ENCODE measurements around the gene GRID1.

Gene GRID1

DNA sequence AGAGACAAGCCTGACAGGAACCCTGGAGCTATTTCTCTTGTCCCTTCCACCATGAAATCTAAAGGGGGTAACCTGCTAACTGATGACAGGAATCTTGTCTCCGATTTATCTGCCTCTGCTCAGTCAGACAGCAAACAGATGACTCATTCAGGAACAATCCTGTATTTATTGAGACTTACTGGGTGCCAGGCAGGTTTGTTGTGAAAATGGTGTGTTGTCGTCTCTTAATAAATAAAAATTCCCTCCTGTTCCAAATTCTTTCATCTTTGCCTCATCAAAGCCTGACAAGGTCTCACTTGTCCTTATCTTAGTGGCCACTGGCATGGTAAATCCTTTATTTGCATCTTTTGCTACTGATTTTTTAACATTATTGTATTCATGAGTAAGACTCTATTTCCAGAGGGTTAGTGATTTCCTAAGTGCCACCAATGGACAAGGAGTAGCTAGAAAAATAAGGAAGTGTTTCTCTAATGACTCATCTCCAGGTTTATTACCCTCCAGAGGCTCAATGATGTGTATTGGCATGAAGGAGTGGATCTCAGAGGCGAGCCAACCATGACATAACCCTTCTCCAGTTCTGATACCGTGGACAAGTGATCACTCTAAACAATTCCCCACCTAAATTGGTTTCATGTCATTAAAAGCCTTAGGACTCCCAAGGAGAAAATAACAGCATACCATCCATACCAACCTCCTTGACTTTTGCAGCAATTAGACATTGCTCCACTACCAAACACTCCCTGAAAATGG lies 724.0 kb downstream of the GRID1 start:
- no peak for TF ChIP-seq CTCF (IDR thresholded peaks at IDR 0.05; ENCODE audit: insufficient read depth, low read depth, low read length, missing control alignments)
- no peak overlapping the region for H3K4me3 ChIP-seq (ENCODE audit: low read length)
- DNase-seq (ENCODE audit: low read depth) = peak; percentile 84

GRCh38 chr10:85642082-85642420 lies 724.5 kb downstream of the GRID1 start:
- no peak overlapping the region for H3K4me3 ChIP-seq (ENCODE audit: low read length)
- DNase-seq (ENCODE audit: low read depth) = no peak

GRCh38 chr10:85641479-85642009 lies 725.1 kb downstream of the GRID1 start:
- DNase-seq (ENCODE audit: low read depth) = peak; percentile 75
- TF ChIP-seq CTCF (IDR thresholded peaks at IDR 0.05; ENCODE audit: insufficient read depth, low read depth, low read length, missing control alignments) = no peak
- H3K4me3 ChIP-seq (ENCODE audit: low read length) = no peak overlapping the region

More at GRCh38 chr10:85642082-85642420, 724.5 kb downstream of the GRID1 start:
- no peak for TF ChIP-seq CTCF (IDR thresholded peaks at IDR 0.05; ENCODE audit: insufficient read depth, low read depth, low read length, missing control alignments)

DNA sequence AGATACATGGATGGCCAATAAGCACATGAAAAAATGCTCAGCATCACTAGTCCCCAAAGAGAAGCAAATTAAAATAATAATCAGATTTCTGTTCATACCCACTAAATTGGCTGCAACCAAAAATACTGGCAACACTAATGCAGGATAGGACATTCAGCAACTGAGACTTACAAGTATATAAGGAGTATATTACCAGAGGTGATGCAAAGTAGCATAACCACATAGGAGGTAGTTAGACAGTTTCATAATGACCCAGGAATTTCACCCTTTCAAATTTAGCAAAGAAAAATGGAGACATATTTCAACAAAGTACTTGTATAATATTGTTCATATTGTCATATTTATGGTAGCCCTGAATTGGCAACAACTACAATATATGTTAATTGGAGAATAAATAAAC lies 727.8 kb downstream of the GRID1 start:
- no peak overlapping the region for H3K4me3 ChIP-seq (ENCODE audit: low read length)
- no peak for DNase-seq (ENCODE audit: low read depth)
- no peak for TF ChIP-seq CTCF (IDR thresholded peaks at IDR 0.05; ENCODE audit: insufficient read depth, low read depth, low read length, missing control alignments)

DNA sequence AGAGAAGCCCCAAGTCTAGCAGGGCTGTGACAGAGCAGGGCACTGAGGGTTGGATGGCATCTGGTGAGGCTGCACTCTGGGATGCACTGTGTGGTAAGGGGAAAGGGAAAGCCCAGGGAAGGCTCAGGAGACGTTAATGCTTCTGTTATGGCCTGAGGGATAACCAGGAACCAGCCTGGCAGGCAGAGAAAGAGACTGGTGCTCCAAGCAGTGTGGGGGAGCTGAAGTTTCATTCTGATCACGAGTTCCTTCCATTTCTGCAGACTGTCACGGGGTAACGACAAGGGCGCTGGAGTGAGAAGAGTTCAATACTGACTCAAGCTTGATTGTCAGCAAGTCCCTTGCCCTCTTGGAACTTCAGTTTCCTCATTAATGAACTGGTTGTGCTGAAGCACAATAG lies 730.9 kb downstream of the GRID1 start:
- no peak for DNase-seq (ENCODE audit: low read depth)
- no peak for TF ChIP-seq CTCF (IDR thresholded peaks at IDR 0.05; ENCODE audit: insufficient read depth, low read depth, low read length, missing control alignments)
- H3K4me3 ChIP-seq (ENCODE audit: low read length) = no peak overlapping the region

DNA sequence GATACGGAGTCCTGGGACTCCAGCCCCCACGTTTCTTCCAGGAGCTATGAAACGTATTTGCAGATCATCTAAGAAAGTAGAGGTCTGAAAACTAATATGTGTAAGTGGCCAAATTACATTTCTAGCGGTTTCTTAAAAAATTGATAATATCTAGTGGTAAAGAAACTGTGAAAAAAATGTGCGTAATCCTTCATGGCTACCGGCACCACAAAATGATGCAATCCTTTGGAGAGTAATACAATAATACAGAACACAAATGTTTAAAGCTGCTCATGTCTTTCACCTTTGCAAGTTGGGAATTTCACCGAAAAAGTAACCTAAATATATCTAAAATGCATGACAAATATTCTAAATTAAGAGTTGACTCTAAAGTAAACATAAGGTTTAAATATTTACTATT lies 742.1 kb downstream of the GRID1 start:
- no peak for TF ChIP-seq CTCF (IDR thresholded peaks at IDR 0.05; ENCODE audit: insufficient read depth, low read depth, low read length, missing control alignments)
- no peak for DNase-seq (ENCODE audit: low read depth)

GRCh38 chr10:85623758-85624157 lies 742.8 kb downstream of the GRID1 start:
- no peak overlapping the region for H3K4me3 ChIP-seq (ENCODE audit: low read length)
- no peak for TF ChIP-seq CTCF (IDR thresholded peaks at IDR 0.05; ENCODE audit: insufficient read depth, low read depth, low read length, missing control alignments)
- no peak for DNase-seq (ENCODE audit: low read depth)

More for the DNA sequence above, 742.1 kb downstream of the GRID1 start:
- H3K4me3 ChIP-seq (ENCODE audit: low read length) = no peak overlapping the region
